Kidney capillary endothelial cell (primary cell): ENCODE data around the gene LILRB1.
"Not testable (repeated sequence)": the region's sequence is repeated elsewhere in the genome, so short reads cannot be mapped to it uniquely, and the experiment has no call there.

Experiments
- DNase-seq: peaks from one replicate; pipeline ENCODE4 v3.0.0-alpha.2; 2018; ENCODE audit warnings: low spot score

Gene LILRB1

DNA sequence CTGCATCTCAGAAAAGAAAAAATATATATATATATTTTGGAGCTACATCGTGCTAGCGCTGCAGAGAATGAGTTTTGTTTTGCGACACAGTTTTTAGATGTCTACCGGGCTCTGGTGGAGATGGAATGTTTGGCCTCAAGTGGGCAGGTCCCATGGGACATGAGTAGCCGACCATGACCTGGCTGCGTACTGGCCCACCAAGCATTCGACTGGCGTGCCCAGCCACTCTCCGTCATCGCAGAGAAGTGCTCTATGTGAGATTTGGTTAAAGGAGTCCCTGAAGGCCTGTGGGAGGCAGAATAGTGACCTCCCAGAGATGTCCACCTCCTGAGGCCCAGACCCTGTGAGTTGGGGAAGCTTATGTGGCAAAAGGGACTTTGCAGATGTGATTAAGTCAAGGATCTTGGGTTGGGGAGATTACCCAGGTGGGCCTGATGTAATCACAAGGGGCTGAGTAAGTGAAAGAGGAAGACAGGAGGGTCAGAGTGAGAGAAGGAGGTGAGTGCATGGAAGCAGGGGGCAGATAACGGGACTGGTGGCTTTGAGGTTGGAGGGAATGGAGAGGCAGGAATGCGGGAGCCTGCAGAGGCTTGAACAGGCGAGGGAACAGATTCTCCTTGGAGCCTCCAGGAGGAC lies 31.7 kb downstream of the LILRB1 start:
- no peak for DNase-seq

GRCh38 chr19:54662730-54663129 lies 32.4 kb downstream of the LILRB1 start, which contains the start of gene LILRB4:
TSS of gene LILRB4 (plus strand) at chr19:54662985. CDS start at chr19:54663034, 49 bp downstream.
- DNase-seq = no peak

GRCh38 chr19:54665530-54665929 lies 35.2 kb downstream of the LILRB1 start:
- DNase-seq = no peak

GRCh38 chr19:54667217-54667616 lies 36.9 kb downstream of the LILRB1 start:
- no peak for DNase-seq

GRCh38 chr19:54668353-54668752 lies 38.1 kb downstream of the LILRB1 start:
- no peak for DNase-seq

DNA sequence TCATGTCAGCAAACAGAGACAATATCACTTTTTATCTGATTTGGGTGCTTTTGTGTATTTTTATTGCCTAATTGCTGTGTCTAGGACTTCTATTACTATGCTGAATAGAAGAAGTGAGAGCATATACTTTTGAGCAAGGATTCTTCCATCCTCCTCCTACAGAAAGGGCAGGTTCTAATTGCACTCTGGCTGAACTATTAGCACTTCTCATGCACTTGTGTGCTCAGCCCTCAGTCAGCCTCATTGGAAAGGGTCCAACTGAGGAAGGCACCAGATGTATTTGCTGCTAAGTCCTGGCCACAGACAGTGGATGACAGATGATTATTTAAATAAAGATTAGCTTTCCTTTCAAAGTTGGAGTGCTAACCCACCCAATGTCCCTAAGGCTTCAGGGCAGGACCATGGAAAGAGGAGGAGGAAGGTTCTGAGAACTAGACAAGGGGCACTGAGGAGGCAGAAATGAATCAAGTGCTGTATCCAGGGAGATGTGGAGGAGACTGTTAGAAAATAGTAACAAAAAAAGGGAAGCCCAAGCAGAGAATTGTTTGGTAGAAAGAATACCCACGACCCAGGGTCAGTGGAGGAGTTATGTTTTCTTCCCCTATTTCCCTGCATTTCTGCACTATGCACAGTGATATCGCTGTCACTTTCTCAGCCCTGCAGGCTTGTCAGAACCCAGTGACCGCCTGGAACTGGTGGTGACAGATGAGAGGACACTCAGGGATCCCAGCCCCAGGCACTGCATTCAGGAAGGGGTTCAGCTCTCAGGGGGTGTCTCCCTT lies 40.5 kb downstream of the LILRB1 start:
- no peak for DNase-seq

DNA sequence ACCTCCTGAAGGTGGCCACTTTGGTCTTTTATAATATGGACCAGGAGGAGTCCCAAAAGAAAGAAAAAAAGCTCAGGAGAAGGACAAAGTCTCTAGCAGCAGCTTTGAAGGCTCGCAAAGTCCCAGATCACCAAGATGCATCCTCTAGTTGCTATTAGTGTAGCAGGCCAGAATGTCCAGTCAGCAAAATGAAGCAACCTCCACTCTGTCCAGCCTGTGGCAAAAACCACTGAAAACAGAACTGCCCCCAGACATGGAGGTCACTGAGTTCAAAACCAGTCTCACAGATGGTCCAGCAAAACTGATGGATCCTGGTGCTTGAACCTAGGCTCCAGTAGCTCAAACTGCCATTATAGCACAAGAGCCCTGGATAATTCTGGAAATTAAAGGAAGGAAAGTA lies 42.9 kb downstream of the LILRB1 start:
- DNase-seq = no peak

- DNase-seq = peak; percentile 42
Observed at GRCh38 chr19:54674021-54674617, 43.8 kb downstream of the LILRB1 start.

DNA sequence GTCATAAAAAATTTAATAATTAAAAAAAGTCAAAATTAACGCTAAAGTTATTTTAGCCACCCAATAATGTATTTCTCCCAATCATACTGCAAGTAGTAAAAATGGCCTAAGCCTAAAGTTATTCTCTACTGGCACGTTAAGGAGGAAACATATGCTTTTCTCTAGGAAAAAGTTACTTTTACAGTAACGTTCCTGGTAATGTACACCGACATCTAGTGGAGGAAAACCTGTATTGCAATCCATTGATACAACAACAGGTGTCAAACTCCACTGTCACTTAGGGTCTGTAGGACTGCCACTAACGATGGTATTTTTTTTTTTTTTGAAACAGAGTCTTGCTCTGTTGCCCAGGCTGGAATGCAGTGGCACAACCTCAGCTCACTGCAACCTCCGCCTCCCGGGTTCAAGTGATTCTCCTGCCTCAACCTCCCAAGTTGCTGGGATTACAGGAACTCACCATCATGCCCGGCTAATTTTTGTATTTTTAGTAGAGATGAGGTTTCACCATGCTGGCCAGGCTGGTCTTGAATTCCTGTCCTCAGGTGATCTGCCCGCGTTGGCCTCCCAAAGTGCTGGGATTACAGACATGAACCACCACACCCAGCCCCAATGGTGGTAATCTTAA lies 46.0 kb downstream of the LILRB1 start:
- peak; percentile 66 for DNase-seq

- no peak for DNase-seq
Observed at GRCh38 chr19:54677217-54677616, 46.9 kb downstream of the LILRB1 start.

DNA sequence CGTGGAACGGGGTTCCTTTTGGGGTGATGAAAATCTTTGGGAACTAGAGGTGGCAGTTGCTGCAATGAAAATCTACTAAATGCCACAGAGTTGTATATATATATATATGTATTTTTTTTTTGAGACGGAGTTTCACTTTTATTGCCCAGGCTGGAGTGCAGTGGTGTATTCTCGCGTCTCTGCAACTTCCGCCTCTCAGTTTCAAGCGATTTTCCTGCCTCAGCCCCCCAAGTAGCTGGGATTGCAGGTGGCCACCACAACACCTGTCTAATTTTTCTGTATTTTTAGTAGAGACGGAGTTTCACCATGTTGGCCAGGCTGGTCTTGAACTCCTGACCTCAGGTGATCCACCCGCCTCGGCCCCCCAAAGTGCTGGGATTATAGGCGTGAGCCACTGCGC lies 51.3 kb downstream of the LILRB1 start:
- not testable (repeated sequence) for DNase-seq

- no peak for DNase-seq
Observed at GRCh38 chr19:54682306-54682856, 52.1 kb downstream of the LILRB1 start.

DNA sequence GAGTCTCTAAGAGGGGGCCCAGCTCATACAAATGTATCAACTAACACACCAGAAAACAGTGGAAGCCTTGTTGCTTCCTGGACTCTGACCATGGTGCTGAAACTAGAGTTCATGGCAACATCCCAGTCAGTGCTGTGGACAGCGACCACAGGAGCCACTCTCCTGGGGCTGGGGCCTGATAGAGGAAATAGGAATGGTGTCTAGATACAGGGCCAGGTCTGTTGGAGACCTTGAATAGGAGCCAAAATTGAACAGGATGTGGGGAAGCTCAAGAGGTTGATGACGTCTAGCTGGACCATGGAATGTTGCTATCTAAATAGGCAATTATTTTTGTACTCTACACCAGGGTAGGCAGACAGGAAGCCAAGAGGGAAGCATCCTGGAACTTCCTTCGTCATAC lies 54.2 kb downstream of the LILRB1 start:
- DNase-seq = peak; percentile 42
